Measurements from ENCODE around the gene SEL1L. TPM values are rescaled to one million over a fixed set of nuclear protein-coding genes. Genes with fewer than 3 reads are reported as not detected.

Gene SEL1L
- total RNA-seq, 1 donor from 2014 or later, result 28.0 TPM

DNA sequence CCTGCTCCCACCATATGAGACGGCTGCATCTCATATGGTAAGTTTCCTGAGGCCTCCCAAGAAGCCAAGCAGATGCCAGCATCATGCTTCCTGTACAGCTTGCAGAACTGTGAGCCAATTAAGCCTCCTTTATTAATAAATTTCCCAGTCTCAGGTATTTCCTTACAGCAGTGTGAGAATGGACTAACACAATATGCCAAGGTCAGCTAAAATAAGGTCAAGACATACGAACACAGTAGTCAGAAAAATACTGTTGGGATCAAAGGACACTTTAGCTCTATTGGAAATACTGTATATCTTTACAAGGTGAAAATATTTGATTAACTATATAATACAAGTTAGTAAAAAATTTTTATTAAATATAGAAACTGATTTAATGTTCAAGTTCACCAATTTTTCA is 28.8 kb downstream of the SEL1L start:
- H3K4me3 ChIP-seq, result no peak overlapping the region
- no peak overlapping the region for H3K4me3 Mint-ChIP-seq
- DNase-seq (ENCODE audit: low spot score), result no peak
- no peaks in the 10 kb centered on the region for H3F3A ChIP-seq (ENCODE audit: low read depth)
- H3K27ac Mint-ChIP-seq, result no peak overlapping the region
- H3K79me2 ChIP-seq (ENCODE audit: low read depth), result peaks cover 7% of the 10 kb centered on the region
- no peaks in the 10 kb centered on the region for H3K4me1 ChIP-seq
- no peaks in the 10 kb centered on the region for H3K9me3 Mint-ChIP-seq
- TF ChIP-seq, protein P1, sequence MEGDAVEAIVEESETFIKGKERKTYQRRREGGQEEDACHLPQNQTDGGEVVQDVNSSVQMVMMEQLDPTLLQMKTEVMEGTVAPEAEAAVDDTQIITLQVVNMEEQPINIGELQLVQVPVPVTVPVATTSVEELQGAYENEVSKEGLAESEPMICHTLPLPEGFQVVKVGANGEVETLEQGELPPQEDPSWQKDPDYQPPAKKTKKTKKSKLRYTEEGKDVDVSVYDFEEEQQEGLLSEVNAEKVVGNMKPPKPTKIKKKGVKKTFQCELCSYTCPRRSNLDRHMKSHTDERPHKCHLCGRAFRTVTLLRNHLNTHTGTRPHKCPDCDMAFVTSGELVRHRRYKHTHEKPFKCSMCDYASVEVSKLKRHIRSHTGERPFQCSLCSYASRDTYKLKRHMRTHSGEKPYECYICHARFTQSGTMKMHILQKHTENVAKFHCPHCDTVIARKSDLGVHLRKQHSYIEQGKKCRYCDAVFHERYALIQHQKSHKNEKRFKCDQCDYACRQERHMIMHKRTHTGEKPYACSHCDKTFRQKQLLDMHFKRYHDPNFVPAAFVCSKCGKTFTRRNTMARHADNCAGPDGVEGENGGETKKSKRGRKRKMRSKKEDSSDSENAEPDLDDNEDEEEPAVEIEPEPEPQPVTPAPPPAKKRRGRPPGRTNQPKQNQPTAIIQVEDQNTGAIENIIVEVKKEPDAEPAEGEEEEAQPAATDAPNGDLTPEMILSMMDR (IDR thresholded peaks at IDR 0.05), result no peak
- TF ChIP-seq EZH2 (IDR thresholded peaks at IDR 0.05) (no peak), EZH2phosphoT487 (IDR thresholded peaks at IDR 0.05) (no peak)
- no peaks in the 10 kb centered on the region for H3K9me3 ChIP-seq (ENCODE audit: low read depth)
- H3K4me1 Mint-ChIP-seq, result peaks cover 2% of the 10 kb centered on the region
- no peak overlapping the region for H3K4me2 ChIP-seq
- H3K27me3 Mint-ChIP-seq (ENCODE audit: insufficient read depth, low read depth), result peaks cover 2% of the 10 kb centered on the region
- H4K20me1 ChIP-seq (ENCODE audit: low read depth), result no peaks in the 10 kb centered on the region
- peaks cover 25% of the 10 kb centered on the region for H3K36me3 ChIP-seq
- H3K27ac ChIP-seq, result no peak overlapping the region
- no peaks in the 10 kb centered on the region for H3K27me3 ChIP-seq
- H3K36me3 Mint-ChIP-seq, result peaks cover 33% of the 10 kb centered on the region
- no peak overlapping the region for H2AFZ ChIP-seq (replicated peaks)
- H3K9ac ChIP-seq, result no peak overlapping the region

DNA sequence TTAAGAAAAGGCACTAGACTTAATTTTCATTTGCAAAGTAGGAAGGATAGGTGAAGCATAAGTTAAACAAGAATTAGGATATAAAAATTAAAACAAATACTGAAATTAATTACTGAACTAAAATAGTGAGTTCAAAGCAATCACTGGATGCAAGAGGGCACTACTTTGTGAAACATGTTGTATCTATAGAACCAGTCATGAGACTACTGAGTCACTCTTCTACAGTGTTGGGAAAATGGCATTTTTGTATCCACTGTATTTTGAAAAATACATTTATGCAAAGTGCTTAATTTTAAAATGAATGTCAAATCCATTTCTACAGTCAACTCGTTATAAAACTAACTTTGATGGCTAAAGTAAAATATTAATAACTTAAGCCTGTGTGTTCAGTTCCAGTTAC is 47.9 kb downstream of the SEL1L start:
- Mint-ChIP-seq H3K4me1 (no peaks in the 10 kb centered on the region), H3K36me3 (peaks cover 22% of the 10 kb centered on the region), H3K9me3 (no peaks in the 10 kb centered on the region), H3K4me3 (no peak overlapping the region), H3K27ac (no peak overlapping the region), H3K27me3 (ENCODE audit: insufficient read depth, low read depth) (no peaks in the 10 kb centered on the region)
- Histone ChIP-seq H3K79me2 (ENCODE audit: low read depth) (no peaks in the 10 kb centered on the region), H3K27ac (no peak overlapping the region), H3K4me3 (no peak overlapping the region), H3K9me3 (ENCODE audit: low read depth) (no peaks in the 10 kb centered on the region), H3F3A (ENCODE audit: low read depth) (no peaks in the 10 kb centered on the region), H2AFZ (replicated peaks) (no peak overlapping the region), H3K4me2 (no peak overlapping the region), H3K9ac (no peak overlapping the region), H4K20me1 (ENCODE audit: low read depth) (no peaks in the 10 kb centered on the region), H3K4me1 (no peaks in the 10 kb centered on the region), H3K27me3 (no peaks in the 10 kb centered on the region), H3K36me3 (peaks cover 25% of the 10 kb centered on the region)
- DNase-seq (ENCODE audit: low spot score), result no peak
- TF ChIP-seq, protein P1 (IDR thresholded peaks at IDR 0.05), result no peak
- TF ChIP-seq EZH2phosphoT487 (IDR thresholded peaks at IDR 0.05) (no peak), EZH2 (IDR thresholded peaks at IDR 0.05) (no peak)

DNA sequence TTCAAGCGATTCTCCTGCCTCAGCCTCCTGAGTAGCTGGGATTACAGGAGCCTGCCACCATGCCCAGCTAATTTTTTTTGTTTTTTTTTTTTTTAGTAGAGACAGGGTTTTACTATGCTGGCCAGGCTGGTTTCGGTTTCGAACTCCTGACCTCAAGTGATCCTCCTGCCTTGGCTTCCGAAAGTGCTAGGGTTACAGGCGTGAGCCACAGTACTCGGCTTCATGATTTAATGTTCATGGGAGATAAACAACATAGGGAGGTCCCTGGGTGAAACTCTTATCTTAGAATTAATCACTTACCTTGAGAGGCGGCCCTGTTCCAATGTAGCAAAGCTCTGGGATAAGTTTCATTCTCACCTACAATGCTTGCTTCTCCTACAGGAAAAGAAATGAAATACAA is 48.3 kb downstream of the SEL1L start:
- TF ChIP-seq, protein P1 (IDR thresholded peaks at IDR 0.05), result no peak
- TF ChIP-seq EZH2 (IDR thresholded peaks at IDR 0.05), result no peak
- TF ChIP-seq EZH2phosphoT487 (IDR thresholded peaks at IDR 0.05), result no peak
- Histone ChIP-seq H3K9ac (no peak overlapping the region), H3K4me1 (no peaks in the 10 kb centered on the region), H3K27me3 (no peaks in the 10 kb centered on the region), H3F3A (ENCODE audit: low read depth) (no peaks in the 10 kb centered on the region), H4K20me1 (ENCODE audit: low read depth) (no peaks in the 10 kb centered on the region), H3K4me3 (no peak overlapping the region), H3K79me2 (ENCODE audit: low read depth) (no peaks in the 10 kb centered on the region), H3K9me3 (ENCODE audit: low read depth) (no peaks in the 10 kb centered on the region), H3K27ac (no peak overlapping the region), H3K4me2 (no peak overlapping the region), H2AFZ (replicated peaks) (no peak overlapping the region), H3K36me3 (peaks cover 25% of the 10 kb centered on the region)
- Mint-ChIP-seq H3K27ac (no peak overlapping the region), H3K4me3 (no peak overlapping the region), H3K9me3 (no peaks in the 10 kb centered on the region), H3K4me1 (no peaks in the 10 kb centered on the region), H3K36me3 (peaks cover 24% of the 10 kb centered on the region), H3K27me3 (ENCODE audit: insufficient read depth, low read depth) (no peaks in the 10 kb centered on the region)
- DNase-seq (ENCODE audit: low spot score), result no peak

Data from neural progenitor cell (in vitro differentiated cells).